Activated T-cell treated with anti-CD3 and anti-CD28 coated beads, Interleukin-2, amount 50 U/mL, for 1 hour (primary cell): ENCODE data around the gene NR1D1.

Source experiments
- DNase-seq: peaks from one replicate; pipeline ENCODE4 v3.0.0-alpha.2; 2020

Gene NR1D1

DNA sequence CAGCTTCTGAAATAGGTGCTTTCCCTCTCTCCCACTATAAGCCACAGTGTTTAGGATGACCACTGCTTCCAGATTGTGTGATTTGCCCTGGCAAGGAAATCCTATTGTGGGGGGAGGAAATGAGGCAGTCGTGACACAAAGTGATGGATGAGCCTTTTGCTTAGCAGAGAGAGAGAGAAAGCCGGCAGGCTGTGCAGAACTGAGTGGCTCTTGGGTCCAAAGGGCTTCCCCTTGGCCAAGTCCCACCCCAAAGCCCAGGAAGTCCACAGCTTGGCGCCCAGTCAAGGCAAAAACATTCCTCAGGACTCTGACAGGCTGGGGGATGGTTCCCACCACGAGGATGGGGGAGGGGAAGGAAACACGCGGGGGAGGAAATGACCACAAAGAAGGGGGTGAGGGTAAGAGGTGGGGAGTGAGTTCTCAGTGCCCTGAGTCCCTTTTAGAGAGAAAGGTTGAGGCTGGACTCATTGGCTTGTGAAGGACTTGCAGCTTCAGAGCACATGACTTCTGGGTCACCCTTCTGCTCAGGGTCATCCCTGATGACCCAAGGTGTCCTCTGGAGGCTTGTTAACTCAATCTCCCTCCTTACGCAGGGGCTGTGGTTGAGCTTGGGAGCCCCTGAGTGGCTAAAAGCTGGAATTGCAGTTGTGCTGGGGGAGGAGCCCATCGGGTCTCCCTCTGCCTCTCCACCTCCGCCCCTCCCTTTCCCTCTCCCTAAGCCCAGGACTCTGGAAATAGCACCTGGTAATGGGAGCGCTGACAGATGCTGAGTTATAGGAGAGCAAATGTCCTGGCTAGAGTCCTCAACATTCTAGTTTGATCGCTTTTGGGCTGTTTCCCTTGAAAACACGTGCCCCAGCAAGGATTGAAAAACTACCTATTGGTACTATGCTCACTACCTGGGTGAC lies 11.1 kb upstream of the NR1D1 start:
- peak; percentile 75 for DNase-seq

DNA sequence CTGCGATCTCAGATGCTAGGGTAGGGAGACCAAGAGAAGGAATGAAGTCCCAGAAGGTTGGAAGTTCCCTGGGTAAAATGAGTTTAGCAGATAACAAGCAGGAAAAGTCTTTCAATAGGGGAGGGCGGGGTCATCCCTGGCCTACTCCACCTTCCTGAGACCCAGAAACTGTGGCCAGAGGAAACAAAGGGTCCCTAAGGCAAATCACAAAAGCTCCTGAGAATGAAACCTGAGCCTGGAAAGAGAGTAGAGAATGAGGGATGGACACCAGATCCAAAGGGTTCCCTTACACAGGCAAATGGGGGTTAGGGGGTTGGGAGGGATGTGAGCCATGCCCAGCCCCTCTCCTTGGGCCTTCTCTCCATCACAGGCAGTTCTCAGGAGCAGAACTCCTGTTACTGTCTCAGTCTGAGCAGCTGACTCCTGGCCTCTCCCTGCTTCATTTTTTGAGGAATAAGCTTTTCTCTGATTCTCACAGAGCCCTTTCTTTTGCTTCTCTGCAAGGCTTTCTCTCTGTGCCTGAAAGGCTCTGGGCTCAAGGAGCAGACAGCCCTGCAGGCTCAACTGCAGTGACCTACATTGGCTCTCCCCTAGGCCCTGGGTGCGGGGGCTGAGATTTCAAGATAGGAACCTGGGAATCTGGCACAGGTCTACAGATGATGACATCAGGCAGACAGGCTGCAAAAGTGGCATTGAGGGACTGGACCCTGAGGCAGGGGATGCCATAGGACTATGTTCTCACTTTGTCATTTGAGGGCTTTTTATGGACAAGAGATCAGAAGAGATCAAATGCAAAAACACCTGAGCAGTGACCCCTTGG lies 9.8 kb upstream of the NR1D1 start:
- no peak for DNase-seq

DNA sequence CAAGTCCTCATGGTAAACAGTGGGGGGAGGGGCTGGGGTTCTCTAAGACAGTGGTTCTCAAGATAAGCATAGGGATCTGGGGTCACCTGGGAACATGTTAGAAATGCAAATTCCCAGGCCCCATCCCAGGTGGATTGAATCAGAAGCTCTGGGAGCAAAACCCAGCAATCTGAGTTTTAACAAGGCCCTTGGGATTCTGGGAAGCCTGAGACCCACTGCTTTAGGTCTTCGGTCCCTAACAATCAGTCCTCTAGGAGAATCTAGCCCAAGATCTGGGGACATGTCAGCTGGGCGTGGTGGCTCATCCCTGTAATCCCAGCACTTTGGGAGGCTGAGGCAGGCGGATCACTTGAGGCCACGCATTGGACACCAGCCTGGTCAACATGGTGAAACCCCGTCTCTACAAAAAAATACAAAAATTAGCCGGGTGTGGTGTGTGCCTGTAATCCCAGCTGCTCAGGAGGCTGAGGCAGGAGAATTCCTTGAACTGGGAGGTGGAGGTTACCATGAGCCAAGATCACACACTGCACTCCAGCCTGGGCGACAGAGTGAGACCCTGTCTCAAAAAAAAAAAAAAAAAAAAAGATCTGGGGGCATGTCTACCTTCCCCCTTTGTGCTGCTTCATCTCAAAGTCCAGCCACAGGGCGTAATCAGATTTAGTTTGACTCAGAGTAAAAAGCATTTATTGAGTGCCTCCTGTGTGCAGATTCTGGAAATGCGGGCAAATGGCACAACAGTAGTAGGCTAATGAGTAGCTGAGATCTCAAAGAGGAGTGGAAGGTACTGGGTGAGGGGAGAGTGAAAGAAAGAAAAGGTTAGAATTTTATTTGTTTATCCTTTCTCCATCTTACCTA lies 8.8 kb upstream of the NR1D1 start:
- no peak for DNase-seq

DNA sequence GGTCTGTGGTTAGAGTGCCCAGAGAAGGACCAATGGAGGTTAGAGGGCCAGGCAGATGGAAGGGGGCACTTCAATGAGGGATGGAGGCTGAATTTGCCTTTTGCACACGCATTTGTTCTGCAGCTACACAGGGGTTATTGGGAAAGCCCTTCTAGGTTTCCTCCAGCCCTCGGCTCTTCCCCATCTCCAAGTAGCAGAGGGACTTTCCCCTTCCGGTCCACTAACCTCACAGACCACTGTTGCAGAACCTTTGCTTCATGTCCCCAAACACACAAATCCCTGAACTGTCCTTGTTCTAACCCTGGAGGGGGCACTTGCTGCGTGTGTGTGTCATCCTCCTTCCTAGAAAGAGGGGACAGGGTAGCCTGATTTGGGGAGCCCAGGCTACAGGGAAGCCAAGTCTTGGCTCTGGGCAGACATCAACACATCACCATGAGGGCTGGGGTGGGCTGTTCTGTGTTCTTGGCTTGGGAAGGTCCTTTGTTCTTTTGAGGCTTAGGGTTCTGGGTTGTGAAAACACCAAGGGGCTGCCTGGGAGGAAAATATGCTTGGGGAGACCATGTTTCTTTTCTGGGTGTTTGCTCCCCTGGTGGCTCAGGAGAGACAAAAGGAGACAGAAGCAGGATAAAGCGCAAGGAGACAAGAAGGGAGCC lies 7.3 kb upstream of the NR1D1 start:
- DNase-seq = no peak

DNA sequence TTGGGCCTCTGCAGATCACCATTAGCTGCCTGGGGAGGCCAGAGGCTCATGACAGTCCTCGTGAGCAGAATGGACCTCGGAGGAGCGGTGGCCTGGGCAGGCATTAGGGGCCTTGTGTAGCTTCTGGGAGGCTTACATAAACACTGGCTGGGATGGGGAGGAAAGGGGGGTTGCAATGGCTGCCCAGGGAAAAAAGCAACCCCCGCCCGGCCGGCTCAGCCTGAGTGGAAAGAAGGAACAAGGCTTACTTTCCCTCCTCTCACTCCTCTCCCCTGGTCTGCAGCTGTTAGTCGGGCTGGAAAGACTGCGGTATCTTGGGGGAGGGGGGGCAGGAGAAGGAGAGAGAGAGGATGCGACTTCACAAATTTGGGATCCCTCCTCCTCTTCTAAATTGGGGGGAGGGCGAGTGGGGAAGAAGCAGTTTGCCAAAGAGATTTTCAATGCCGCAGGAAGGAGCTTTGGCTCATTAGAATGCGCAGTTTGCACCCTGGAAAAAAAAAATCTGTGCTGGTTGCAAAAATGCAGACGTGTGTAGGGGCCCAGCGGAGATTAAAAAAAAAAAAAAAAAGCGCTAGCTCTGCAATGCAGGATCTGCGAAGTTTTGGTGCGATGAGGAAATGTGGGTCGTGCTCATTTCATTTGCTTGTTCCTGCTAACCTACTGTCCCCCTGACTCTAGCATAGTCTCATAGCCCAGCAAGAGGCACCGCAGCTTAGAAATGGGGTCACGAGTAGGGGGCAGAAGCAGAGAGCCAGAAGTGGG lies 6.6 kb upstream of the NR1D1 start:
- DNase-seq = no peak

DNA sequence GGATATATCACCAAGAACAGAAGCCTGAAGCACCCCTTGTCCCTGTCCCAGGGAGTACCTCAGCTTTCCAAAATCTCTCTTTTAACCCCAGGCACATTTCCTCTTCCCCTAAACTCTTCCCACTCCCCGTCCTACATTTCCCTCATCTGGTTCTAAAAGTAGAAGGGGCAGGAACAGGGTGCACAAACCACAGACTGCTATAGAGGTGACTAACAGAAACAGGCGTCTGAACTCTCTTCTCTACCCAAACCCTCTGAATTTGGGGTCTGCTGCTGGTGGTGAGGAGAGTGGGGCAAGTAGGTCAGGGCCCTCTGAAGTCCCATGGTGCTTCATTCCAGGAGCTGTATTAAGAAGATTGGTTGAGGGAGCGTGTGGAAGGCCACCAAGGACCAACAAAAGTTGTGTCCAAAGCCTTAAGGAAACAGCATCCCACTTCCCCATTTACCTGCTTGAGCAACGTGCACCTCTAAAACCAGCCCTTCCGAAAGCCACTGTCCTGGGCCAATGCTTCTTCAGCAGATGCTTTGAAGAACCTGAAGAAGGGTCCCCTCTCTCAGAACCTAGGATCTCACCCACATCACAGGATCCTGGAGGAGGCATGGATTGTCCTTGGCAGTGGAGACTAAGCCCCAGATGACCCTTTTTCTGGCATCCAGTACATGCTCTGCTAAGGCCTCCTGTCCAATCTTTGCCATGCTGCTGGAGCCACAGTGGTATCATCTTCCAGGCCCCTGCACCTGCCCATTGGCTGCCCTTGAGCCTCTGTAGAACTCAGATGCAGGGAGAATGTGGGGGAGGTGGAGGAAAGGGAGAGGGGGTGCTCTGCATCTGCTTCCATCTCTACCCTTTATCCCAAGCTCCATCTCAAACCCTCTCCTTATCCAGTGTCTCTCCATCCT lies 5.7 kb upstream of the NR1D1 start:
- no peak for DNase-seq

DNA sequence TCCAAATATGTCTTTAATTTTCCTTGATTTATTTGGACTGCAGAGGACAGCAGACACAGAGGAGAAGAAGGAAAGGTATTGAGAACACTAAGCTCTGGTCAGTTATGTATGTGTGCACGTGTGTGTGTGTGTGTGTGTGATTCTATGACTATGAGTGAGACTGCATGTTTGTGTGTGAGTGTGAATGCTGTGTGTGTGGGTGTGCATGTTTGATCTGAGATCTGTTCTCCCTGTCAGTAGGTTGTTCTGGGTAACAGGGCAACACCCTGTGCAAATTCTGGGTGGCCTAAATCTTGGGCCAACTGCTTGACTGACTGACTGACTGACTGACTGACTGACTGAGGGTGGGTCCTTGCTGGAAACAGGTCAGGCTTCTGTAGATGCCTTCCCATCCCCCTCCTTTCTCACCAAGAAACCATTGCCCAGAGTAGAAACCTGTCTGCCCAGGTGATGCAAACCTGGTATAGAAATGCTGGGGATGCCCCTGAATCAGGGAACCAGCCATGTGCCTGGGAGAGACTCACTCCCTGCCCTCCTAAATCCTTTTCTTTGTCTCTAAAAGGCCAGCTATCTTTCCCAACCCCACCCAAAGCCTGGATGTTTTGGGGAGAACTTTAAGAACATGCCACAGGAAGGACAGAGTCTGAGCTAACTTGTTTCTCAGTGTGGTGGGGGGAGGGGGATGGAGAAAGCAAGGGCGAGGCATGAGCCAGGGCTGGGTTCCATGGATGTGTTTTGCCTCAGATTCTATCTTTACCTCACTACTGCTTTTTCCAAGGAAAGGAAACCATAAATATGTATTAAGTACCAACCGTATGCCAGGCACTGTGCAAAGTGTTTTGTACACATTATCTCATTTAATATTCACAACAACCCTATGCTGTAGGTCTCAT lies 4.5 kb upstream of the NR1D1 start:
- DNase-seq = no peak

DNA sequence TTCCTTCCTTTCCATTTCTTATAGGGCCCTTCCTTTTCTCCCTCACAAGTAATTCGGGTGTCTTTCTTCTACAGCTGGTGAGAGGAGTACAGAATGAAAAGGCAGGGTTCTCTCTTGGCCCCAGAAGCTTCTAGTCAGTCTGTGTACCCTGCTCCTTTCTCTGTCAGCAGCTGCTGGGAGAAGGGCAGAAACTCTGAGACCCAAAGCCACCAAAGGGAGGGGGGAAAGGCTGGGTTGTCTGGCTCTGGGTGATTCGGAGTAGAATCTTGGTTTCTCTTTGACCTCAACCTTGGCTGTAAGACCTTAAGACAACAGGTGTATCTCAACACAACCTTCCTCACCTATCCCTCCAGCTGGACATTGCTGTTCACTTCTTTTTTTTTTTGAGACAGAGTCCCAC lies 3.3 kb upstream of the NR1D1 start:
- DNase-seq = no peak

DNA sequence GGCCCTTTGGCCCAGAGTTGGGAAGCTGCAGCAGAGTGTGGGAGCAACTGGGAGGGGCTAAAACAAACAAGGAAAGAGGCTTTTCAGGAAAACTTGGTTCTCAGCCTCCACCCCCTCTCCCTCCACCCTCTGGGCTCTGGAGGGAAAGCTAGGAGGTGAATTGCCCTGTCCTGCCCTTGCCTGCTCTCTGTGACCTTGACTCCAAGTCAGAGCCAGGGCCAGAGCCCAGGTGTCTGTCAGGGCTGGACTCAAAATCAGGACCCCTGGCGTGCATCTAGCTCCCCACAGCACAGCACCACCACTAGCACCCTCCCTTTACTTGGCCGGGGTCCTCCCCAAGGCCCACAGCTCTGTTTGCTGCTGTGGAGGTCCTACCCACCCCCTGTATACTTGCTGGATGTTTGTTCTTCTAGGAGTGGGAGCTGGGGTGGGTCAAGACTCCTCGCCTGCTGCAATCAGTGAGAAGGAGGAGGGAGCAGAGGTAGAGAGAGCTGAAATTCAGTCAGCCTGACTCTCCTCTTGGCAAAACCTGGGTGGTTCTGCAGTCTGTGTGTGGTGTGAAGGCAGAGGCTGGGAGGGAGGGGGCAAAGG lies 2.8 kb upstream of the NR1D1 start:
- DNase-seq = no peak

DNA sequence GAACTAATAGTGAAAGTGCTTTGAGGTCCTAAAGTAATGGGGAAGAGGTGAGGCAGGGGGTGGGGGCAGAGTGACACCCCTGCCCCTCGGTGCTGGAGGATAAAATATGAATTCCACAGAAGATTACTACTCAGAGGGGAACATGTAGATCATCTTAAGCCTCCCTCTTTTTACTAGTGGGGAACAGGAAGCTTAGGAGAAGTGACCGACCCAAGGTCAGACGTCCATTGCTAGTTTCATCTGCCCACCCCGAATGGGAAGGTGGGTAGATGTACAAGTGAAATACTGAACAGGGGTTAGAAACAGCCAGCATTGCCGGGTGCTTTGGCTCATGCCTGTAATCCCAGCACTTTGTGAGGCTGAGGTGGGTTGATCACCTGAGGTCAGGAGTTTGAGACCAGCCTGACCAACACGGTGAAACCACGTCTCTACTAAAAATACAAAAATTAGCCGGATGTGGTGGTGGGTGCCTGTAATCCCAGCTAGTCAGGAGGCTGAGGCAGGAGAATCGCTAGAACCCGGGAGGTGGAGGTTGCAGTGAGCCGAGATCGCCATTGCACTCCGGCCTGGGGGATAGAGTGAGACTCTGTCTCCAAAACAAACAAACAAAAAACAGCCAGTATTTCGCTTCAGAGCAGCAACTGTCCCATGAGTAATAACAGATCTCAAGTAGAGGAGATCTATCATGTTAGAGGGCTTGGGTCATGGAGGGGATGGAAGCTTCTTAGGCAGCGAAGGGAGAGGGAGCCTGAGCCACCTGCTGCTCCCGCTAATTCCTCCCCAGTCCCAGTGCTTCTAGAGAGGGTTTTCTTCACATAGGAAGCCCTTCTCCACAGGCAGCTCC lies 1.2 kb upstream of the NR1D1 start:
- DNase-seq = no peak

DNA sequence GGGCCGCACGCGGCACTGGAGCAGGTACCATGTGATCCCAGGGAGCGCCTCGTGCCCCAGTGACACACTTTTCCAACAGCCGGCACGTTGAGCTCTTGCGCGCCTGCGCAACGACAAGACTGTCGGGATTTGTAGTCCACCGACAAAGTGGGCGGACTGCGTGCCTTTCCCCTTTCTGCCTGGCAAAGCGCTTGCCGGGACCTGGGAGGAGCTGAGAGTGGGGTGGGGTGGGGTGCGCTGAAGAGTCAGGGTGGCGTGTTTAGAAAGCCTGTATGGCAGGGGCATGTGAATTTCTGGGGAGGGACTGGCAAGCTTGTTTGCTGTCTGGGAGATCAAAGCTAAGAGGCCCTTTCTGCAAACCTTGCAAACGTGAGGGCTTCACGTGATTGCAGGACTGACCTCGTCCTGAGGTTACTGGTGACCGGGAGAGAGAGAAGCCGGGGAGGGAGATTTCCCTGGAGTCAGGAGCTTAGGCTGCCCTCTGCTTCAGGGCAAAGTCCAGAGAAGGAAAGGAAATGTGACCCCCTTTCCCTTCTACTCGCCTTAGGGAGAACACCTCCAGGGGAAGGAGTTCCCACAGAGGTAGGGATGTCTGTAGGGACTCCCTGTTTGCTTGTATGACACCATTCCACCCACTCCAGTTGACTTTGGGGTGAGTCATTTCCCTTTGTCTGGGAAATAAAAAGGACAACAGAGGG lies 429 bp upstream of the NR1D1 start:
- peak; percentile 89 for DNase-seq

DNA sequence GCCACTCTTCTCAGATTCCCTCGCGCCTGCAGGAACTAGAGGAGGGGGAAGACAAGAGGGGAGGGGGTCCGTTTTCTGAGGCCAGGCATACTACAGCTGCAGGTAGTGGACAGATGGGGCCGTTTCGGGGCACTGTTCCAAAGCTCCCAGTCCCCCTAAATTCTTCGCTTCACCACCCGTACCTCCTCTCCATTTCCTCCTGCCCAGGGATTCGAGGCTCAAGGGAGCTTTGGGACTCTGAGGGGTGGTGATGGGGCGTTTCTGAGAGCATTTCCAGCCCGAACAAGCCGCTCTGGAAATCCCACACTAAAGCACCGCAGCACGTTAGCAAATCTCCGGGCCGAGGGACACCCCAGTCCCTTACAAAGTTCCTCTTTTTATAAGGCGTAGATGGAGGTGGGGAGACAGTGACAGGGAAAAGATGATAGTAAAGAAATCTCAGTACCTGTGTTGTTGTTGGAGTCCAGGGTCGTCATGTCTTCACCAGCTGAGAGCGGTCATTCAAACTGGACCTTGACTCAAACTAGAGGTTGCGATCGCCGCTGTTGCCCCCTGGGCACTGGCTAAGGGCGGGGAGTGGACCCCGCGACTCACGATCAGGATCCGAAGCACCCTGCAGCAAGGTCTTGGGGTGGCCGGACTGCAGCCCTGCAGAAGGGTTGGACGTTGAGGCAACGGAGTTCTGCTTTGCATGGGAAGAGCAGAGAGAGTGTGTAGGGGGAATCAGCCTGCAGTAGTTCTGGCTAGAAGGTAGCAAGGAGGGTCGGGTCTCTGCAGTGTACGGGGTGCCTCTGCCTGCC lies 570 bp downstream of the NR1D1 start:
- DNase-seq = no peak

DNA sequence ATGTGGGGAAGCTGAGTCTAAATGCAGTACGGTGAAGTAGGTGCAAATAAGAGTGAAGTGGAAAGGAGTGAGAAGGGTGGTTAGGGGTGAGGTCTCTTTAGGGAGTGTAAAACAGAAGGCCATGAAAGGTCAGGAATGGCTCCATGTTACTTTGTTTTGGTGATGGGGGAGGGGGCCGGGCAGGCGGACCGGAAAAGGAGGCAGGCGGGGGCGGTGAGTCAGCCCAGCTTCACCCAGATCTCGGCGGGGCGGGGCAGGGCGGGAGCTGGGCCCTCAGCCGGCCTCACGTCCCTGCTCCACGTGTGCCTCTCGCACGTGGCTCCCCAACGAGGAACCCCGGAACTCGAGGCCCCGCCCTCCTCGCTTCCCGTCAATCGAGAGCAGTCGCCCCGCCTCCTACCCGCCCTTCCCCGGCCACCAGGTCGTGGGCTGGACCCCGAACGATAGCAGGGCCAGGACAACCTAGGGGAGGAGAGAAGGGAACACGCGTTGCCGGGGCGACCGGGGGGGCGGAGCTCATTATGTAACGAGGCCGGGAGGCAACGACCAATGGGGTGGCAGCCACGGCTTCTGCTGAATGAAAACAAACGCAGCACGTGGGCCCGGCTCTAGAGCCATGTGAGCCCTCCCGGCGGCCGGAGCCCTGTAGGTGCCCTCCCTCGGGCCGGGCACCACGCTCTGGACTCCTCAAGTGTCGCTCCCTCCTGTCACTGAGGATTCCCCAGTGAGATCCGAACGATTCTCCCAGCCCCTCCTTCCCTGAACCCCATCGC lies 1.4 kb downstream of the NR1D1 start:
- DNase-seq = peak; percentile 97

DNA sequence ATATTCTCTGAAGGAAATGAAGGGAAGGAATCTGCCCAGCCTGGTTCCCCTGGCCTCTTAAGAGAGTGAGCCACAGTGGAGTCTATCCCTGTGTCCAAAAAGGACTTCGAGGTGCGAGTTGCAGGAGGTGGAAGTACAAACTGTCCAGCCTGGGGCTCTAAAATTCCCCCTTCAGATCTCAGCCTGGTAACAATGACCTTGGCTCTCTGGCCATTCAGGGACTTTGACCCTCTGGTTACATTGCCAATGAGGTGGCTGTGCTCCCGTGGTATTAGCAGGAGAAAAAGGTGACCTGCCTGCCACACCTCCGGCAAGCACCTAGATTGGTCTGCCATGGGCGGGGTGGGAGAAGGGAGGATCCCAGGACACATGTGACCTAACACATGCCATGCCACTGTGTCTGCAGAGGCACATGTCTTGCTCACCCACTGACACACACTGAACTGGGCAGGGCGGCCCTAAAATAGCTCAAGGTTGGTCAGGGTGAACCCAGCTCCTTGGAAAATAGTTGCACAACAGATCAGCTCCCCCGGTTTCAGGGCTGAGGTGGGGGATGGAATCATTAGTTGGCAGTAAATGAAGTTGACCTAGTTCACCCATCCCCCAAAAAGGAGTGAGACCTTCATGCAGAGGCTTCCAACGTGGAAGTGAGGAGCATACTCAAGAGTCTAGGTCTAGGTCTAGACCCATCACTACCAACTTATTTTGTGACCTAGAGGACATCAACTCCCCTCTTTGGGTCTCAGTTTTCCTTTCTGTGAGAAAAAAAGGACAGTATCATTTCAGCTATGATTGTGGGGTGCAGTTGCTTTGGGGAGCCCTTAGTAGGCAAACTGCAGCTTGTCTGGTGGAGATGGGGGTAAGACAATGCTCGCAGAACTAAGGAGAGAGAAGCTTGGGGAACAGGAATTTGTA lies 2.2 kb downstream of the NR1D1 start:
- no peak for DNase-seq

DNA sequence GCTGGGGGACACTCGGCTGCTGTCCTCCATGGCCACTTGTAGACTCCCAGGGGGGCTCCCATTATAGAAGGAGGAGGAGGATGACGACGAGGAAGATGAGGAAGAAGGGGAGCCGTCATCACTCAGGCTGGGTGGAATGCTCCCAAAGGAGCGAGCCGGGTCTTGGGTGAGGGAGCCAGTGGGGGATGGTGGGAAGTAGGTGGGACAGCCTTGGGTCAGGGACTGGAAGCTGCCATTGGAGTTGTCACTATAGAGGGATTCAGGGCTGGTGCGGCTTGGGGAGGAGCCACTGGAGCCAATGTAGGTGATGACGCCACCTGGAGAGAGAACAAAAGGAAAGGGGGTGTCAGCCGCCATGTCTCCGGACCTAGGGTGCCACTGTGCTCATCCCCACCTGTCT lies 3.3 kb downstream of the NR1D1 start:
- DNase-seq = no peak
